NT2/D1 (cell line): ENCODE results near the gene CHST15.

Experiments used
- DNase-seq: peaks from one replicate; pipeline ENCODE4 v3.0.0-alpha.2; 2011; ENCODE audit warnings: low read depth, low spot score
- H3K27me3 ChIP-seq: 2 replicates; pipeline ENCODE4 v1.6.0; 2011; ENCODE audit warnings: mild to moderate bottlenecking; ENCODE audit not compliant: insufficient read length, insufficient read depth
- H3K36me3 ChIP-seq: 2 replicates; pipeline ENCODE4 v1.6.1; 2011; ENCODE audit warnings: mild to moderate bottlenecking, low read length, mixed read lengths; ENCODE audit not compliant: insufficient read depth, insufficient read length
- H3K4me1 ChIP-seq: 2 replicates; pipeline ENCODE4 v1.5.1; 2011; ENCODE audit not compliant: insufficient read depth, insufficient read length
- H3K4me3 ChIP-seq: 2 replicates; pipeline ENCODE4 v1.5.1; 2011; ENCODE audit warnings: low read depth; ENCODE audit not compliant: insufficient read length
- H3K9ac ChIP-seq: 2 replicates; pipeline ENCODE4 v1.6.0; 2011; ENCODE audit warnings: low read depth; ENCODE audit not compliant: insufficient read length
- H3K9me3 ChIP-seq: 2 replicates; pipeline ENCODE4 v1.5.1; 2011; ENCODE audit warnings: mild to moderate bottlenecking, low read length; ENCODE audit not compliant: insufficient read depth
- SUZ12 ChIP-seq: IDR thresholded peaks from 2 replicates; pipeline ENCODE4 v1.6.1; 2011; ENCODE audit not compliant: insufficient read length, insufficient read depth; ENCODE audit errors: extremely low read depth
- YY1 ChIP-seq: IDR thresholded peaks from 2 replicates; pipeline ENCODE4 v1.6.1; 2011; ENCODE audit not compliant: insufficient read length, insufficient read depth
- ZNF274 ChIP-seq: IDR thresholded peaks from 2 replicates; pipeline ENCODE4 v1.6.1; 2011; ENCODE audit warnings: mild to moderate bottlenecking, low read depth, low read length

The CHST15 gene

GRCh38 chr10:124079864-124080263, 13.5 kb downstream of the CHST15 start:
- H3K9me3 ChIP-seq, result no peaks in the 10 kb centered on the region
- TF ChIP-seq ZNF274 (no peak), SUZ12 (no peak), YY1 (no peak)
- no peak for DNase-seq
- H3K36me3 ChIP-seq, result peaks cover 8% of the 10 kb centered on the region
- H3K4me1 ChIP-seq, result peaks cover 9% of the 10 kb centered on the region
- no peaks in the 10 kb centered on the region for H3K27me3 ChIP-seq
- no peak overlapping the region for H3K4me3 ChIP-seq
- no peak overlapping the region for H3K9ac ChIP-seq

- Histone ChIP-seq H3K36me3 (peaks cover 4% of the 10 kb centered on the region), H3K9ac (no peak overlapping the region), H3K9me3 (no peaks in the 10 kb centered on the region; the same call in 1 of the 2 replicates), H3K4me1 (peaks cover 6% of the 10 kb centered on the region), H3K4me3 (no peak overlapping the region), H3K27me3 (no peaks in the 10 kb centered on the region)
- DNase-seq, result no peak
- TF ChIP-seq ZNF274 (no peak), SUZ12 (no peak), YY1 (no peak)
Measured at GRCh38 chr10:124078714-124079113, 14.7 kb downstream of the CHST15 start.

- Histone ChIP-seq H3K36me3 (no peaks in the 10 kb centered on the region), H3K9ac (no peak overlapping the region), H3K9me3 (no peaks in the 10 kb centered on the region; the same call in 1 of the 2 replicates), H3K4me1 (peaks cover 6% of the 10 kb centered on the region), H3K27me3 (no peaks in the 10 kb centered on the region), H3K4me3 (no peak overlapping the region)
- TF ChIP-seq SUZ12 (no peak), YY1 (no peak), ZNF274 (no peak)
- DNase-seq, result no peak
Measured at GRCh38 chr10:124078028-124078427, 15.4 kb downstream of the CHST15 start.

- H3K4me3 ChIP-seq, result no peak overlapping the region
- no peak overlapping the region for H3K9ac ChIP-seq
- no peak for DNase-seq
- TF ChIP-seq ZNF274 (no peak), SUZ12 (no peak), YY1 (no peak)
- H3K27me3 ChIP-seq, result no peaks in the 10 kb centered on the region
- no peaks in the 10 kb centered on the region for H3K36me3 ChIP-seq
- no peaks in the 10 kb centered on the region; the same call in 1 of the 2 replicates for H3K9me3 ChIP-seq
- peaks cover 6% of the 10 kb centered on the region for H3K4me1 ChIP-seq
Measured at GRCh38 chr10:124077208-124077993, 16.0 kb downstream of the CHST15 start.

- H3K4me1 ChIP-seq, result peaks cover 5% of the 10 kb centered on the region
- no peaks in the 10 kb centered on the region for H3K36me3 ChIP-seq
- TF ChIP-seq ZNF274 (no peak), YY1 (no peak), SUZ12 (no peak)
- DNase-seq, result no peak
- no peak overlapping the region for H3K4me3 ChIP-seq
- H3K9me3 ChIP-seq, result no peaks in the 10 kb centered on the region; the same call in 1 of the 2 replicates
- H3K27me3 ChIP-seq, result no peaks in the 10 kb centered on the region
- no peak overlapping the region for H3K9ac ChIP-seq
Measured at GRCh38 chr10:124076148-124076733, 17.2 kb downstream of the CHST15 start.

- no peak overlapping the region for H3K4me3 ChIP-seq
- no peaks in the 10 kb centered on the region; the same call in 1 of the 2 replicates for H3K9me3 ChIP-seq
- H3K9ac ChIP-seq, result no peak overlapping the region
- no peaks in the 10 kb centered on the region for H3K27me3 ChIP-seq
- no peak for TF ChIP-seq YY1
- no peak for TF ChIP-seq ZNF274
- no peak for TF ChIP-seq SUZ12
- H3K4me1 ChIP-seq, result peaks cover 6% of the 10 kb centered on the region
- H3K36me3 ChIP-seq, result no peaks in the 10 kb centered on the region
- no peak for DNase-seq
Measured at GRCh38 chr10:124075231-124075955, 18.0 kb downstream of the CHST15 start.

- no peaks in the 10 kb centered on the region for H3K36me3 ChIP-seq
- no peaks in the 10 kb centered on the region for H3K27me3 ChIP-seq
- TF ChIP-seq YY1, result no peak
- TF ChIP-seq ZNF274, result no peak
- no peak for TF ChIP-seq SUZ12
- no peak overlapping the region for H3K4me3 ChIP-seq
- H3K4me1 ChIP-seq, result peaks cover 7% of the 10 kb centered on the region
- no peak for DNase-seq
- no peaks in the 10 kb centered on the region; the same call in 1 of the 2 replicates for H3K9me3 ChIP-seq
- H3K9ac ChIP-seq, result no peak overlapping the region
Measured at GRCh38 chr10:124074501-124075109, 18.8 kb downstream of the CHST15 start.
